ENCODE measurements around the gene D2HGDH. TPM values are rescaled to one million over a fixed set of nuclear protein-coding genes. Genes with fewer than 3 reads are reported as not detected.
A peak's percentile ranks its signal among the peaks of the same experiment; 100 is the strongest.
"Not testable (repeated sequence)": the region's sequence is repeated elsewhere in the genome, so short reads cannot be mapped to it uniquely, and the experiment has no call there.

D2HGDH gene
- total RNA-seq, 1 experiment from 2014 or later, result 26.3 TPM

DNA sequence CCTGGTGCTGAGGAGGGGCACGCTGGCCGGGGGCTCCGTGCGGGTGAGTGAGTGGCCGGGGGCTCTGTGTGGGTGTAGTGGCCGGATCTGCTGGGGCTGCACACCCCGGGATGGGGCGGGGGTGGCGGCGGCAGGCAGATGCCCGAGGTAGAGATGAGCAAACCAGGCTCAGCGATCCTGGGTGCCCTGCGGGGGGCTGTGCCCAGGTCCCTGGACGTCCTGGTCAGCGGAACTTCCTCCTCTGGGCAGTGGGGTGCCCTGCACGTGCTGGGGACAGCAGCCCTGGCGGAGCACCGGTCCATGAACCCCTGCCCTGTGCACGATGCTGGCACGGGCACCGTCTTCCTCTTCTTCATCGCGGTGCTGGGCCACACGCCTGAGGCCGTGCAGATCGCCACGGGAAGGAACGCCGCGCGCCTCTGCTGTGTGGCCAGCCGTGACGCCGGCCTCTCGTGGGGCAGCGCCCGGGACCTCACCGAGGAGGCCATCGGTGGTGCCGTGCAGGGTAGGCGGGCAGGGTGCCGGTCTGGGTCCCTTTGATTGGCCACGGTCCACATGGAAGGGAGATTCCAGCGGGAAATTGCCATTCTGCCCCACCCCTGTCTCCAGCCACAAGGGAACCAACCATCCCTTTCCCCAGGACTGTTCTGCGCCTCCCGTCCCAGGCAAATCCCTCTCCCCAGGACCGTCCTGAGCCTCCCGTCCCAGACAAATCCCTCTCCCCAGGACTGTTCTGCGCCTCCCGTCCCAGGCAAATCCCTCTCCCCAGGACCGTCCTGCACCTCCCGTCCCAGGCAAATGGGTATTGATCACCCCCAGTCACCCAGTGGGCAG, 80.4 kb downstream of the D2HGDH start:
- DNase-seq, result peak; percentile 71
- H3K36me3 ChIP-seq (replicated peaks; ENCODE audit: control insufficient read depth, insufficient read depth, low read length), result no peaks in the 10 kb centered on the region
- H3K4me3 ChIP-seq (ENCODE audit: insufficient read depth, low read depth, low read length), result no peak overlapping the region
- H3K27me3 ChIP-seq (ENCODE audit: control insufficient read depth, insufficient read depth, low read length), result no peaks in the 10 kb centered on the region

DNA sequence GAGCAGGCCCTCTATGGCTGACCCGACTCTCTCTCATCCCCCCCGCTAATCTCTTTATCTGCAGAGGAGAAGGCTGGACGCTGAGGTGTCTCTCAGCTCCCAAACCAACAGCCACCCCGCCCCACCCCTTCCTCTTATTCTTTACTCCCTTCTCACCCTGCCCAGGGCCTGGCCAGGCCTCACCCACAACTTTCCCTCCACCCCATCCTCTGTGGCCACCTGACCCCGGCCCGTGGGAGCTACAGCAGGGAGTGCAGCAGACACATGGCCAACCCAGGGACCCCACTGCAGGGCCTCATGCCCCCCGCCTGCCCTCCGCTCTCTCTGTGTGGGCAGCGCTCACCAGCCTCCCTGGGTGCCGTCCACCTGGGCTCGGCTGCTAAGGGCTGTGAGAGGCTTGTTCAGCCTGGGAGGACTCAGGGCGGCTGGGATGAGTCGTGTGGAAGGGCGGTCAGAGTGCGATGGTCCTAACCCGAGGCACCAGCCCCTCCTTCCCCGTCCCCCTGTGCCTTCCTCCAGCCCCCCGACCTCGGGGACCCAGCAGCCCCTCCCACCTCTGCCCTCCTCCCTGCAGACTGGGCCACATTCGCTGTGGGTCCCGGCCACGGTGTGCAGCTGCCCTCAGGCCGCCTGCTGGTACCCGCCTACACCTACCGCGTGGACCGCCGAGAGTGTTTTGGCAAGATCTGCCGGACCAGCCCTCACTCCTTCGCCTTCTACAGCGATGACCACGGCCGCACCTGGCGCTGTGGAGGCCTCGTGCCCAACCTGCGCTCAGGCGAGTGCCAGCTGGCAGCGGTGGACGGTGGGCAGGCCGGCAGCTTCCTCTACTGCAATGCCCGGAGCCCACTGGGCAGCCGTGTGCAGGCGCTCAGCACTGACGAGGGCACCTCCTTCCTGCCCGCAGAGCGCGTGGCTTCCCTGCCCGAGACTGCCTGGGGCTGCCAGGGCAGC, 81.3 kb downstream of the D2HGDH start:
- Histone ChIP-seq H3K36me3 (replicated peaks; ENCODE audit: control insufficient read depth, insufficient read depth, low read length) (no peaks in the 10 kb centered on the region), H3K4me3 (ENCODE audit: insufficient read depth, low read depth, low read length) (no peak overlapping the region), H3K27me3 (ENCODE audit: control insufficient read depth, insufficient read depth, low read length) (no peaks in the 10 kb centered on the region)
- DNase-seq, result peak; percentile 67

DNA sequence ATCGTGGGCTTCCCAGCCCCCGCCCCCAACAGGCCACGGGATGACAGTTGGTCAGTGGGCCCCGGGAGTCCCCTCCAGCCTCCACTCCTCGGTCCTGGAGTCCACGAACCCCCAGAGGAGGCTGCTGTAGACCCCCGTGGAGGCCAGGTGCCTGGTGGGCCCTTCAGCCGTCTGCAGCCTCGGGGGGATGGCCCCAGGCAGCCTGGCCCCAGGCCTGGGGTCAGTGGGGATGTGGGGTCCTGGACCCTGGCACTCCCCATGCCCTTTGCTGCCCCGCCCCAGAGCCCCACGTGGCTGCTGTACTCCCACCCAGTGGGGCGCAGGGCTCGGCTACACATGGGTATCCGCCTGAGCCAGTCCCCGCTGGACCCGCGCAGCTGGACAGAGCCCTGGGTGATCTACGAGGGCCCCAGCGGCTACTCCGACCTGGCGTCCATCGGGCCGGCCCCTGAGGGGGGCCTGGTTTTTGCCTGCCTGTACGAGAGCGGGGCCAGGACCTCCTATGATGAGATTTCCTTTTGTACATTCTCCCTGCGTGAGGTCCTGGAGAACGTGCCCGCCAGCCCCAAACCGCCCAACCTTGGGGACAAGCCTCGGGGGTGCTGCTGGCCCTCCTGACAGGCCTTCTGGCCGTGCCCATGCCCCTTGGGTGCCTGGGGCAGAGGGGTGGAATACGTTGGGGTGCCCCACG, 82.1 kb downstream of the D2HGDH start:
- DNase-seq, result peak; percentile 58
- Histone ChIP-seq H3K36me3 (replicated peaks; ENCODE audit: control insufficient read depth, insufficient read depth, low read length) (no peaks in the 10 kb centered on the region), H3K4me3 (ENCODE audit: insufficient read depth, low read depth, low read length) (no peak overlapping the region), H3K27me3 (ENCODE audit: control insufficient read depth, insufficient read depth, low read length) (no peaks in the 10 kb centered on the region)

DNA sequence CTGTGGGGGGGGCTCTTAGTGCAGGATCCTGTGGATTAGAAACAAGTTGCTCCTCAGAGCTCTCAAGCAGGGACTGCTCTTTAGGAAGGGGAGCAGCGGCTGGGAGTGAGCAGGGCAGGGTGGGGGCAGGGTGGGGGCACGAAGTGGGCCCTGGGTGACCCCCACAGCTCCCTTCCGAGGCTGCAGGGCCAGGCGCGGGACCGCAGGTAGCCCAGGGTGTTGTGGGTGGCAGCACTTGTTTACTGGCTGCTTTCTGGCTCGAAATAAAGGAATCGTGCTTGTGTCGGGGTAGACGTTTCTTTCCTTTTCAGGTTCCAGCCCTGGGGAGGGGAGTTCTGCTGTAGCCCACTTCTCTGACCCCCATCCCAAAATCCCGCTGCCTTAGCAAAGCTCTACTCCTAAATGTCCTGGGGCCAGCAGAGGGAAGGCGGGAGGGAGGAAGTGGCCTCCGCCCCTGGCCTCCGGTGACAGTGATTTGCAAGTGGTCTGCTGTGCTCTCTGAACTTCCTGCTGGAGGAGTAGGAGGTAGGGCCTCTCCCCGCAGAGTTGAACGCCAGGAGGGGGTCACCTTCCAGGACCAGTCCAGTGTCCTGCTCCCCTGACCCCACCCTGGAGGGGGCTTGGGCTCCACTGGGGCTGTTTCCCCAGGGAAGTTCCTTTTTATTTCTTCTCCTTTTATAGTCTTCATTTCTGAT, 82.8 kb downstream of the D2HGDH start:
- Histone ChIP-seq H3K36me3 (replicated peaks; ENCODE audit: control insufficient read depth, insufficient read depth, low read length) (no peaks in the 10 kb centered on the region), H3K4me3 (ENCODE audit: insufficient read depth, low read depth, low read length) (no peak overlapping the region), H3K27me3 (ENCODE audit: control insufficient read depth, insufficient read depth, low read length) (no peaks in the 10 kb centered on the region)
- DNase-seq, result peak; percentile 61

DNA sequence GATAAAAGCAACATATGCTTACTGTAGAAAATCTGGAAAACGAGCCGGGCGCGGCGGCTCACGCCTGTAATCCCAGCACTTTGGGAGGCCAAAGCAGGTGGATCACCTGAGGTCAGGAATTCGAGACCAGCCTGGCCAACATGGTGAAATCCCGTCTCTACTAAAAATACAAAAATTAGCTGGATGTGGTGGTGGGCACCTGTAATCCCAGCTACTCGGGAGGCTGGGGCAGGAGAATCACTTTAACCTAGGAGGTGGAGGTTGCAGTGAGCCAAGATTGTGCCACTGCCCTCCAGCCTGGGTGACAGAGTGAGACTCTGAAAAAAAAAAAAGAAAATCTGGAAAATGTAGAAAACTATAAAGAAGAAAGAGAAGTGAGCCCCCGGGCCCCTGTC, 83.4 kb downstream of the D2HGDH start:
- not testable (repeated sequence) for DNase-seq; H3K36me3 ChIP-seq (replicated peaks; ENCODE audit: control insufficient read depth, insufficient read depth, low read length); H3K27me3 ChIP-seq (ENCODE audit: control insufficient read depth, insufficient read depth, low read length); H3K4me3 ChIP-seq (ENCODE audit: insufficient read depth, low read depth, low read length)

Other genes starting within 250 kb of the D2HGDH start
- gene STK25, start 226.0 kb upstream of the D2HGDH start, total RNA-seq (2014; rRNA removed; shearing (Covaris generic)), result 353 and 443 TPM in 2 replicates
- 59.5 and 61.6 TPM in 2 replicates for gene BOK, start 175.9 kb upstream of the D2HGDH start, total RNA-seq (2014; rRNA removed; shearing (Covaris generic))
- gene THAP4, start 97.5 kb upstream of the D2HGDH start, total RNA-seq (2014; rRNA removed; shearing (Covaris generic)), result 120 and 121 TPM in 2 replicates
- gene ATG4B, start 96.9 kb upstream of the D2HGDH start, total RNA-seq (2014; rRNA removed; shearing (Covaris generic)), result 71.5 and 78.5 TPM in 2 replicates
- gene DTYMK, start 47.8 kb upstream of the D2HGDH start, total RNA-seq (2014; rRNA removed; shearing (Covaris generic)), result 64.1 and 78.2 TPM in 2 replicates
- gene ING5, start 32.6 kb upstream of the D2HGDH start, total RNA-seq (2014; rRNA removed; shearing (Covaris generic)), result 41.2 and 41.4 TPM in 2 replicates
- 0.14 TPM in 1 of 2 replicates, not detected in the other for gene GAL3ST2, start 42.2 kb downstream of the D2HGDH start, total RNA-seq (2014; rRNA removed; shearing (Covaris generic))
- 0.41 TPM in 1 of 2 replicates, not detected in the other for gene NEU4, start 74.6 kb downstream of the D2HGDH start, total RNA-seq (2014; rRNA removed; shearing (Covaris generic))
- 1.0 and 2.8 TPM in 2 replicates for gene PDCD1, start 124.3 kb downstream of the D2HGDH start, total RNA-seq (2014; rRNA removed; shearing (Covaris generic))
- not detected in 2 replicates for gene RTP5, start 135.1 kb downstream of the D2HGDH start, total RNA-seq (2014; rRNA removed; shearing (Covaris generic))